ENCODE measurements around the gene TMOD2. TPM values are rescaled to one million over a fixed set of nuclear protein-coding genes. Genes with fewer than 3 reads are reported as not detected.
A peak's percentile ranks its signal among the peaks of the same experiment; 100 is the strongest.

The TMOD2 gene
- total RNA-seq, 1 experiment from 2014 or later, result 3.6 TPM

GRCh38 chr15:51736069-51736468, 15.3 kb upstream of the TMOD2 start (continued):
- TF ChIP-seq STAT6 (CRISPR knock-in tag; conservative IDR thresholded peaks at IDR 0.05; ENCODE audit: low read depth) (no peak), PRDM15 (CRISPR knock-in tag; IDR thresholded peaks at IDR 0.05) (no peak), AFF4 (CRISPR knock-in tag; IDR thresholded peaks at IDR 0.05; ENCODE audit: borderline replicate concordance) (no peak)

GRCh38 chr15:51736751-51737521, 14.5 kb upstream of the TMOD2 start:
- TF ChIP-seq FOXP1 (CRISPR knock-in tag; IDR thresholded peaks at IDR 0.05; ENCODE audit: borderline replicate concordance), result peak; percentile 76; the same call in 1 of the 2 replicates
- TF ChIP-seq SP1 (CRISPR knock-in tag; conservative IDR thresholded peaks at IDR 0.05), result peak; percentile 19; the same call in 1 of the 2 replicates
- TF ChIP-seq MYBL2 (CRISPR knock-in tag; IDR thresholded peaks at IDR 0.05), result peak; percentile 69; the same call in 1 of the 2 replicates
- peak; percentile 36; the same call in 1 of the 2 replicates for TF ChIP-seq ZNF121 (CRISPR knock-in tag; IDR thresholded peaks at IDR 0.05)
- peak; percentile 62 for TF ChIP-seq ZNF423 (CRISPR knock-in tag; IDR thresholded peaks at IDR 0.05)
- no peak for TF ChIP-seq TEAD1 (CRISPR knock-in tag; IDR thresholded peaks at IDR 0.05)
- 0 out of 2 replicates have a peak, but pooled peaks have one; percentile 25 for TF ChIP-seq ETV6 (CRISPR knock-in tag; IDR thresholded peaks at IDR 0.05)
- 0 out of 2 replicates have a peak, but pooled peaks have one; percentile 43 for TF ChIP-seq KAT7 (CRISPR knock-in tag; IDR thresholded peaks at IDR 0.05; ENCODE audit: borderline replicate concordance)
- TF ChIP-seq E2F5 (CRISPR knock-in tag; IDR thresholded peaks at IDR 0.05), result 0 out of 2 replicates have a peak, but pooled peaks have one; percentile 45
- TF ChIP-seq TCF7 (CRISPR knock-in tag; IDR thresholded peaks at IDR 0.05; ENCODE audit: low read depth), result 0 out of 2 replicates have a peak, but pooled peaks have one; percentile 51
- TF ChIP-seq CBFB (CRISPR knock-in tag; IDR thresholded peaks at IDR 0.05; ENCODE audit: low read depth), result no peak
- TF ChIP-seq MLX (CRISPR knock-in tag; IDR thresholded peaks at IDR 0.05), result peak; percentile 60; the same call in 1 of the 2 replicates
- TF ChIP-seq FOXP4 (CRISPR knock-in tag; IDR thresholded peaks at IDR 0.05), result peak; percentile 88
- 0 out of 2 replicates have a peak, but pooled peaks have one; percentile 22 for TF ChIP-seq FOXK1 (CRISPR knock-in tag; IDR thresholded peaks at IDR 0.05)
- TF ChIP-seq TEAD4 (CRISPR knock-in tag; IDR thresholded peaks at IDR 0.05), result no peak
- TF ChIP-seq ESRRA (CRISPR knock-in tag; IDR thresholded peaks at IDR 0.05; ENCODE audit: borderline replicate concordance), result peak; percentile 20; the same call in 1 of the 2 replicates
- Mint-ChIP-seq H3K9me3 (no peaks in the 10 kb centered on the region), H3K4me1 (peaks cover 16% of the 10 kb centered on the region), H3K27ac (no peak overlapping the region), H3K36me3 (no peaks in the 10 kb centered on the region), H3K27me3 (ENCODE audit: low read depth) (peaks cover 44% of the 10 kb centered on the region), H3K4me3 (peak overlapping the region; percentile 67)
- ChIA-PET CTCF (interaction anchor here (0.7 to 2.0 kb wide), 9 partner anchors 20 to 574 kb away, joined by 3 to 12 read pairs (median 3); no protein-coding TSS in a partner anchor), POLR2A (no interaction called here)
- ATAC-seq, result peak; percentile 78
- peak; percentile 56 for DNase-seq (ENCODE audit: low spot score)
